Activated CD8-positive, alpha-beta memory T cell treated with anti-CD3 and anti-CD28 coated beads, Interleukin-2, amount 50 U/mL, for 1 hour (primary cell): ENCODE data around the gene PICK1.
"Not testable (repeated sequence)": the region's sequence is repeated elsewhere in the genome, so short reads cannot be mapped to it uniquely, and the experiment has no call there.

Experiments used
- DNase-seq: peaks from one replicate; pipeline ENCODE4 v3.0.0-alpha.2; 2020; ENCODE audit errors: extremely low read depth

Gene PICK1

DNA sequence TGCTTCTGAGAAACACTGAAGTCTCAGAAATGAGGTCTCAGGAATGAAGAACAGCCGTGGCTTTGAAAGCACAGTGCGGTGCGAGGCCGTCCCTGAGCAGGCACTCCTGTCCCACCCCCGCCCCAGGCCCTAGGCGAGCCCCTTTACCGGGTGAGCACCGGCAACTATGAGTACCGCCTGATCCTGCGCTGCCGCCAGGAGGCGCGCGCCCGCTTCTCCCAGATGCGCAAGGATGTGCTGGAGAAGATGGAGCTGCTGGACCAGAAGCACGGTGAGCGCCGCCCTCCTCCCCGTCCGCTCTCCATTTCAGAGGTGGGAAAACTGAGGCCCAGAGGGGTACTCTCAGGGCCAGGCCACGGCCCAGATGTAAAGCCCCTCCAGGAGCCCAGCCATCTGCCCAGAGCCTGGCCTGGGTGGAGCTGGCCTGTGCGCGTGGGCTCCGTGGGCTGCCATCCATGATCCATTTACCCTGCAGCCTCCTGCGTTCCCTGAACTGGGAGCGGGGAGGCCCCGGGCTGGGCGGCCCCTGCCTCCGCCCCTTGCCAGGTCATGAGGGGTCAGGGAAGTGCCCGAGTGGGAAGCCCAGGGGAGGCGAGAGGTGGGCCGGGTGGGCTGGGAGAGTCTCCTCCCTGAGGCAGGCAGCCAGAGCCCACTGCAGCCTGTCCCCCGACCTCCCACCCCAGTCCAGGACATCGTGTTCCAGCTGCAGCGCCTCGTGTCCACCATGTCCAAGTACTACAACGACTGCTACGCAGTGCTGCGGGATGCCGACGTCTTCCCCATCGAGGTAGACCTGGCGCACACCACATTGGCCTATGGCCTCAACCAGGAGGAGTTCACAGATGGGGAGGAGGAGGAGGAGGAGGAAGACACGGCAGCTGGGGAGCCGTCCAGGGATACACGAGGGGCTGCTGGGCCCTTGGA, 17.2 kb downstream of the PICK1 start:
- DNase-seq = no peak

DNA sequence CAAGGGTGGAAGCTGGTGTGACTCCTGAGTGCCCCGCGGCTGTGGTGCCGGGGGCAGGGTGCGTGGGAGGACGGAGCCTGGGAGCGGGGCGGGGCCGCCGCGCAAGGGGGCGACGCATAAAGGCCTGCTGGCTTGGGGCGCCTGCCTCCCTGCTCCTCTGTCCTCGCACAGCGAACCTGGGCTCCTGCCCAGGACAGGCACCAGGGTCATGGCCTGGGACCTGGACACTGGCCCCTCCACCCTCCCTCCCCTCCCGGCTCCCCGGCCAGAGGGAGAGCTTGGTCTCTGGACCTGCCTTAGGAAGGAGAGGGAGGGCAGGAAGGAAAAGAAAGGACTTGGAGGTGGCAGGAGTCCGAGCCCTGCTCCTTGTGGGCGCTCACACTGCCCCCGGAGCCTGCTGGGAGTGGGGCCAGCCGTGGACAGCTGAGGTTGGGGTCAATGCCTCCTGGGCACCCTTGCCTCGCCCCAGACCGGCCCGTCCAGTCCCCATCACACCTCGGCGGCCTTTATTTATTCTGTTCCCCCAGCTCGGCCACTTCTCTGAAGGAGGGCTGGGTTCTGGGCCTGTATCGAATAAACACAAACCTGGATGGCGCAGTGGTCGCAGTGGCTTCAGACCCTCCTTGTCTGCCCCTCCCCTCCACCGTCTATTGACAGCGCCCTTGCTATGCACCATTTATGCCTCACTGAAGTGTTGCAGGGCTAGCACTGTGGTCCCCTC, 18.1 kb downstream of the PICK1 start:
- no peak for DNase-seq

DNA sequence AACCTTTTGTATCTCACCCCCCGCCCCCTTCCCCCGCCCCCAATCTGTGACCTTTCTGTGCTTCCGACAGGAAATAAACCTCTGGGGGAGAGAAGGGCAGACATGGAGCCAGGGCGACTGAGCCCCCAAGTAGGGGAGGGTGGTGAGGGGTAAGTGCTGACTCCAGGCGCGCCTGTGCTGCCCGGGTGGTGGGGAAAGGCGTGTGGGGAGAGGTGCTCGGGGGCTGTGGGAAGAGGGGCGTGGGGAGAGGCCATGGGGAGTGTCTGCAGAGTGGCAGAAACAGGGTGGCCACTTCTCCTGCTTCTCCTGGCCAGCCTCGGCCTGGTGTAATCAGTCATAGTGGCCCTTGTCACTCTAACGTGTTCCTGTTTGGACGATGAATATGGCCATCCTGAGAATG, 18.8 kb downstream of the PICK1 start:
- no peak for DNase-seq

DNA sequence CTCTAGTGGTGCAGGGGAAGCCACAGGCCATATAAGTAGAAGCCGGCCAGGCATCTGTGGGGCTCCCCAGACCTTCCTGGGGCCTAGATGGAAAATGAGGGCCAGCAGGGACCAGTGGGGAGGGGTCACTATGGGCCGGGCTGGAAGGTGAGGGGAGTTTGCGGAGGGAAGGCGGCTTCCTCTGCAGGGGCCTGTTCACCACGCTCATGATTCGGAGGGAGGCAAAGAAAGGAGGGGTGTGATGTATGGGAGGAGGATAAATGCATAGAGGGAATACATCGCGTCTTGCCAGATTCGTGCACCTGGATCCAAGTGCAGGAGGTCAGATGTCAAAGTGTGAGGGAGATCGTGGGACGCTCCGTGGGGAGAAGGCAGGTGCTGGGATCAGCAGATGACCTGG, 19.9 kb downstream of the PICK1 start:
- no peak for DNase-seq

DNA sequence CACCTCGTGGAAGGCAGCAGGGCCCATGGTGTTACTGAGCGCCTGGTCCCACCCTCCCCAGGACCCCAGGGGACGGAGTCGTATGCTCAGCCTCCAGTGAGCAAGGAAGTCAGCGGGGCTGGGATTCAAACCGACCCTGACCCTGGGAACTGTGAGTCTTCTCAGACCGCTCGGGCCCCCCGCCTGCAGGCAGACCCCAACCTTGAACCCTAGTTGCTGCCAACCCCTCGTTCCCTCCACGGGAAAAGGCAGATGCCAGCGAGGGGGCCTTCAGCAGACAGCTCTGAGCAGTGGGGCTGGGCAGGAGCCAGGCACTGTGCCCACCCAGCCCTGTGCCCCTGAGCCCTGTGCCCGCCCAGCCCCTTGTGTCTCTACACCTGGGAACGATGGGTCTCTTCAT, 20.4 kb downstream of the PICK1 start:
- DNase-seq = no peak

DNA sequence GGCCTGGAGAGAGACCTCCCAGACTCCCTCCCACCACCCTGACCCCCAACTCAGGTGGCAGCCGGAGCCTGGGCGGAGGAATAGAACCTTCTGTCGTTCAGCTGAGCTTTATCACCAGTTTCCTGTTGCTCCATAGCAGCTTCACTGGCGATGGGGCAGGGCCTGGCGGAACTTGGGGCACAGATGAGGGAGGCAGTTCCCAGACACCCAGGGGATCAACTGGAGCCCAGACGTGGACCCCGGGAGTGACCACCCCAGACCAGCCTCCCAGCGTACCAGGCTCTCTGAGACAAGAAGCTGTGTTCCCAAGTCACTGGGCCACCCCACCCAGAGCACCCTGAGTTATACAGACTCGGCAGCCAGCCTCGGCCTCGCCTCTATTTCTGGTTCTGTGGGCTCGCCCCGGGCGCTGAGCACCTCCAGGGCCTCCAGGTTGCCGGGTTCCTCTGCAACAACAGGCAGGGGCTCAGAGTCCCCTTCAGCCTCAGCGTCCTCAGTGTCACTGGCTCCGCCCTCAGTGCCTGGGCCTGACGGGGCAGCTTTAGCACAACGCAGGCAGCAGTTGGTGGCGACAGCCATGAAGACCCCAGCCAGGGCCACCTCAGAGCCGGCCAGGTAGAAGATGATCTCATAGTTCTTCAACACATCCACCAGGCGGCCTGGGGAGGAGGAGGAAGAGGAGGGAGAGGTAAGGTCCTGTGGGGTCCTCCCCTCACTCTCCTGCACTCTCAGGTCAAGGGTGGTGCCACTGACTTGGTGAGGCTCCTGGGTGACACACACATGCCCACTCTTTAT, 21.0 kb downstream of the PICK1 start:
- DNase-seq = no peak

DNA sequence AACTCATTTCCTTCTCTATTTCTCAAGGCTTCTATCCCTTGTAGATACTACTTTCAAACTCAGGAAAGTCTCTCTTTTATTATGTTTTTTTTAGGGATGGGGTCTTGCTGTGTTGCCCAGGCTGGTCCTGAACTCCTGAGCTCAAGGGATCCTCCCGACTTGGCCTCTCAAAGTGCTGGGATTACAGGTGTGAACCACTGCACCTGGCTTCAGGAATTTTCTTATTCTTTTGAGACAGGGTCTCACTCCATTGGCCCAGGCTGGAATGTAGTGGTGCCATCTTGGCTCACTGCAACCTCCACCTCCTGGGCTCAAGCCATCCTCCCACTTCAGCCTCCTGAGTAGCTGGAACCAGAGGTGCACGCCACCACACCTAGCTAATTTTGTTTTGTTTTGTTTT, 22.0 kb downstream of the PICK1 start:
- not testable (repeated sequence) for DNase-seq

DNA sequence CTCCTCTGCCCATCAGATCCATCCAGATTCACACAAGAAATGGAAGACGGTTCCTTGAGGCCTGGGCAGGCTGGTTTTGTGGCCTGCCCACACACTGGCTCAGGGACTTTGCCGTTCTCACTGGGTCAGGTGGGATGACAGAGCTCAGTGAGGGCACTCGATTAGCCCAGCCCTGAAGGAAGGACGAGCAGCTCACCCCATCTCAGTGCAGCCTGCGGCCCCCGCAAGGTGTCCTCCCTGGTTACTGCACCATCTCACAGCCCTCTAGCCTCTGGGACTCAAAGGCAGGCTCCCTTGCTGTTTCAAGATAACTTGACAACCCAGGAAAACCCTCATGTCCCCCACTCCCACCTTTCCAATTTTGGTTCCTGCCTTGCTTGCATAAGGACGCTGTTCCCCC, 22.6 kb downstream of the PICK1 start:
- no peak for DNase-seq

DNA sequence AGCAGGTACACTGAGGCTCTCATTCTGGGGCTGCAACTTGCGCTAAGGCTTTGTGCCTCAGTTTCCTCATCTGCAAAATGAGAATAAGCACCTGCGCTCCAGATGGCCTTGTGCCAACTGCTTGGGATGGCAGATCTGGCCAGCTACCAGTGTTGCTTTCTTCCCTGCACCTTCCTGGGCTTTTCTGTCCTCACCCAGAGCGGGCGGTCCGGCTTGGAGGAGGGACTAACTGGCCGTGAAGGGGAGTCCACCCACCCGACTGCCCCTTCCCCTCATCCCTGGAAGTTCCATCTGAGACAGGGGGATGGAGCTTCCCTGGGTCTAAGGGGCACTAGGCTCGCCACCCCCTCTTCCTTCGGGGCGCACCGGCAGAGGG, 23.3 kb downstream of the PICK1 start:
- no peak for DNase-seq

DNA sequence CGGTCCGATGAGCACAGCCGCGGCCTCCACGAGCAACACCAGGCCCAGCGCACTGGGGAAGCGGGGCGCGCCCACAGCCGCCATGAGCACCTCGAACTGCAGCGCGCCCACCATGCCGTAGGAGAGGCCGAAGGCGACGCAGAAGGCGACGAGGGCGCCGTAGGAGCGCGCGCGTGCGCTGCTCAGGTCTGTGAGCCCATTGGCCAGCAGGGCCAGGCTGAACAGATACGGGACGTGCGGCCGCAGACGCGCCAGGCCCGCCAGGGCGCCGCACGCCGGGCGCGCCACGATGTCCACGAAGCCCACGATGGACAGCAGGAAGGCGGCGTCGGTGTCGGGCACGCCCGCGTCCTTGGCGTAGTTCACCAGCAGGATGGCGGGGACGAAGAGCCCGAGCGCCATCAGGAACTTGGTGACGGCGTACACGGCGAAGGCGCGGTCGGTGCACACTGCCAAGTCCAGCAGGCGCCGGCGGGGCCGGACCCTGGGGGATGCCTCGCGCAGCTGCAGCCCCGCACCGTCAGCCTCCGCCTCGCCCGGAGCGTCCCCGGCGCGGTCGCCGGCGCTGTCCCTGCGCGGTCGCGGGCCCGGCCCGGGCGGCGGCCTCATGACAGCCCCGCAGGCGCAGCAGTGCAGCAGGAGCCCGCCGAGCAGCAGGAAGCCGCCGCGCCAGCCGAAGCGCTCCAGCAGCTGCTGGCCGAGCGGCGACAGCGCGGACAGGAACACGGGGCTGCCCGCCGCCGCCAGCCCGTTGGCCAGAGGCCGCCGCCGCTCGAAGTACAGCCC, 23.8 kb downstream of the PICK1 start:
- DNase-seq = no peak

DNA sequence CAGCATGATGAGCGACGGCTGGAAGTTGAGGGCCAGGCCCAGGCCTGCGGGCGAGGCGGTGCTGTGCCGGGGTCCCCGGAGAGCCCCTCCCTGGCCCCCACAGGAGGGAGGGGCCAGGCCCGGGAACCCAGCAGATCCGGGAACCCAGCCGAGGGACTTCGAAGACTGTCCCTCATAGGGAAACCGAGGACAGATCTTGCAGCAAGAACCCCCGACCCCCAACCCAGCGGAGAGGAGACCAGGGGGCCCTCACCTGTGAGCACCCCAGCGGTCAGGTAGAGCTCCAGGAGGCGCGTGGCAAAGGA, 24.4 kb downstream of the PICK1 start:
- DNase-seq = no peak

DNA sequence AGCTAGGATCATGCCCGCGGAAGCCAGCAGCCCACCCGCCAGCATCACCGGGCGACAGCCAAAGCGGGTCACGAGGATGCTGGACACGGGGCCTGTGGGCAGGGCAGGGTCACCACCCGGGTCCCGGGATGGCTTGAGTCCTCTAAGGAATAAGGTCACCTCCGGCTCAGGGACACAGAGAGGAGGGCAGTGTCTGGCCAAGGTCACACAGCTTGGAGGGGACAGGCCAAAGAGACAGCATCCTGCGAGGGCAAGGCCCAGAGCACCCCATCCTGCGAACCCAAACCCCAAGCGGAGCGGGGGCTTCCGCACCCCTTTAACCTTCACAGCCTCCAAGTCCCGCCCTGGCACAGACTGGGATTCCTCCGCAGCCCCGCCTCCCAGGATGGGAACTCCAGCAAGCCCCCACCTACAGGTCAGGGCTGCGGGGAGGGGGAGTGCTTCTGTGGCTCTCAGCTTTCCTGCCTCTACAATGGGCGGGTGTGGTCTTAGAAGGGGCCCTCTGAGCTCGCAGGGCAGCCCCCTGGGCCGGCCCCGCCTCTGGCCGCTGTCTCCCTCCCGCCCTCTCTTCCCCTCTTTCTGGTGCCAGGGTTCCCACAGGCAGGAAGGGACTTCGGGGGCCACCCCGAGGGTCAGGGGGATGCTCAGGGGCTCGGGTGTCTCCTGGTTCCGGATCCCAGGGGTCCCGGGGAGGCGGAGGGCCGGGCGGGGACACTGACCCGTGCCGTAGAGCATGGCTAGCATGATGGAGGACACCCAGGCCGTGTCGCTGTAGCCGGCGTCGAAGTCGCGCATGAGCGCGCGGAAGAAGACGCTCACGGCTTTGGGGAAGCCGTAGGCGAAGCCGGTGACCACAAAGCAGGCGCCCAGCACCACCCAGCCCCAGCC, 25.0 kb downstream of the PICK1 start:
- DNase-seq = no peak

DNA sequence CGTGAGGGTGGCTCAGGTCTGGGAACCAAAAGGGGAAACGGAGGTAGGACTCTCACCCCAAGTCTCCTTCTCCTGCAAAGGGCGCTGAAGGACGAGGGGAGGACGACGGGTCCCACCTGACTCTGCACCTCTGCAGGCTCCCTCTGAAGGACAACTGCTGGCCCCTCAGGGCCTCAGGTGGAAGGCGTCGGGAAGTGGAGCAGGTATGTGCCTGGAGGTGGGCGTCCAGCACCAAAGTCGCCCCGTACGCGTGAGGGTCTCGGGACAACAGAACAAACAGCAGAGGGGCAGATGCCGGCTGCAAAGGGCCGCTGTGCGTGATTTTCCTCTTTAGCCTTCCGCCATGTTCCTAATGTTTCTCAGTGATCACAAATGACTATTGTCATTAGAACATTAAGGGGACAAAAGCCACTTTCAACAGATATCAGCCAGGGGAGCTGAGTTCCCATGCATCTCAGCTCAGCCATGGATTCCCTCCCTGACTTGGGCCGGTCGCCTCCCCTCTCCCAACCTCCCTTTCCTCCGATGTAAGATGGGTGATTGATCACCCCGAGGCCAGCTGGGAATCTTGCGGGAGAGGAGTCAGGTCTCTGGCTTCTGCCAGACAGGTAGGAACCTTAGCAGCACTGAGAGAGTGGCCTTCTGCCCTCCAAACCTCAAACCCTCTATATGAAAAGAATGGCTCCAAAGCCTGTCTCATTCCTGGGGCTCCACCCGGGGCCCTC, 25.9 kb downstream of the PICK1 start:
- no peak for DNase-seq

DNA sequence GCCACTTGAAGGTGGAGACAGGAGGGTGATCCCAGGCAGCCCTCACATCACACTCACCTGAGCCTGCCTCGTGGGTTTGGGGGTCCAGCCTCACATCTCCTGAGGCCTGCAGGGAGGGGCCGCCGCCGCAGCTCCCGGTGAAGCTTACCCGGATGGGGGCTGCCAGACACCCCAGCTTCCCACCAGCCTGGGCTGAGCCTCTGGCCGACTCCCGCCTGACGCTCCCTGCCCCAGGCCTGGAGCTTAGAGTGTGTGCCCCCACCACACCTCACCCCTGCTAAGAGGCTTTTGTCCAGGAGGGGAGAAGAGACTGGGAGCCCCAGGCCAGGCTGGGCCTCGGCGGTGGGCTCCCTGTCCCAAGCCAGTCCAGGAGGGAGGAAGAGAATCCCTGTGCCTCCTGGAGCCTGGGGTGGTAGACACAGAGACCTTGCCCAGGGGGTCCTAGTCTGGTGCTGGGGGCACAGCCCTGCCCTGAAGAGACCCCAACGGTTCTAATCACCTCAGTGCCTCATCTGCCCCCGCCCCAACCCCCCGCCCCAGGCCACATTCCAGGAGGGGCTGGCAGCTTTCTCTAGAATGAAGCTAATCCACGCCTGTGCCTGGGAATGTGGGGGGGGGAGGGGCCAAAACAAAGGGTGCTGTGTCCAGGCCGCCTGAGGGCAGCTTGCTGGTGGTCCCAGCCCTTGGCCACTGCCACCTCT, 26.9 kb downstream of the PICK1 start, which contains the start of gene SLC16A8:
Gene SLC16A8 (minus strand): TSS at position 254 of the 701 bp plus-strand sequence. CDS start 1,311 bp downstream, outside the sequence.
- no peak for DNase-seq

DNA sequence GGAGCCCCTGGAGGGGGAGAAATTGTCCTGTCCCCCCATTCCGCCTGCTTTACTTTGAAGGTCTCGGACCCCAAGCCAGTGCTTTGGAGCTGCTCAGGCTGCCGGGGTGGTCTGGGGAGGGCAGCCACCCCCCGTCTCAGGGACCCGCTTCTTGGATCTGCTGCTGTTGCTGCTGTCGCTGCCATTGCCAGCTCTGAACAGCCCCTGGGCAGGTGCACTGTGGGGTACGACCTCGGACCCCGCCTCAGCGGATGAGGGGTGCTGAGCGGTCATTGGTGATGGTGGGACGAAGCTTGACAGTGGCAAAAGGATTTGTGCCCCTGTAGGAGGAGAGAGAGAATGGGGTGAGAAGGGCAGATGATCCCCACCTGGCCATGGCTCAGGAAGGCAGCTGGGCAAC, 27.9 kb downstream of the PICK1 start:
- no peak for DNase-seq

DNA sequence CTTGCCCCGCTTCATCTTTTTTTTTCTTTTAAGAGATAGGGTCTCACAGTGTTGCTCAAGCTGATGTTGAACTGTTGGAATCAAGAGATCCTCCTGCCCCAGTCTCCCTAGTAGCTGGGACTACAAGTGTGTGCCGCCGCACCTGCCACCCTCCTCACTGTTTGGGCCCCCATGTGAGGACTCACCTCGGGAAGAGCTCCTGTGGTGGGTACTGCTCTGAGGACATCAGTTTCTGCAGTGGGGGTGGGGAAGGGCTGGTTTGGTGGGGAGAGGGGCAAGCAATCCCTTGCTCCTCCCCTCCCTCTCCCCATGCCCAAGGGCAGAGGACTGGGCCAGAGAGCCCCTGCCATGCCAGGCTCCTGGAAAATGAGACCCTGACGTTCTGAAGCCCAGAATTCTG, 28.3 kb downstream of the PICK1 start:
- DNase-seq = no peak

DNA sequence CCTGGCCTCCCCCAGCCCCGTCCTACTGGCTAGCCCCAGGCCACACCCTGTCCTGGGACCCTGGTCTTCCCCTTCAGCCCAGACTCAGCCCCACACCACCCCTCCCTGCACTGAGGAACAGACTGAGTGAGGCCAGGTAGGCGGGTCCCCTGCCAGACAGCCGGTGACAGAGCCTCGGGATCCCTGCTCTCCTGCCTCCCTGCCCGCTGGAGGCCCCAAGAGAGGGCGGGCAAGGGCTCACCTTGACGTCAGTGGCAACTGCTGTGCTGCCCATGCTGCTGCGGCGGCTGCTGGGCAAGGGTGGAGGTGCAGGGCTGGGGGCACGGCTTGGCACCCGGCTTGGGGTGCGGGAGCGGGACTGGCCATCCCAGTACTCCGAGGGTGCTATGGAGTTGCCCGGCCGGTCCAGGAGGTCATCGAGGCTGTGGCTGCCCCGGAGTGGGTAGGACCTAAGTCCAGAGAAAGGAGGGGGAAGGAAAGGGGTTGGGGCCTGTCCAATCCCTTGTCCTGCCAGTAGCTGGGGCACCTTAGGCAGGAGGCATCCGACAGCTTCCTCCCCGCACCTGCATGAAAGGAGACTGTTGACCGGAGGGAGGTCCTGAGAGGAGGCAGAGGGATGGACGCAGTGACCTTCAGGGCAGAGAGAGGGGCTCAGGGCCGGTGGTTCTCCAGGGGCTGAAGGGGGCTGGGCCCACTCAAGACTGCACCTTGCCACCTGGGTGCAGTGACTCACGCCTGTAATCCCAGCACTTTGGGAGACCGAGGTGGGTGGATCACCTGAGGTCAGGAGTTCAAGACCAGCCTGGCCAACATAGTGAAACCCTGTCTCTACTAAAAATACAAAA, 29.0 kb downstream of the PICK1 start:
- DNase-seq = no peak

DNA sequence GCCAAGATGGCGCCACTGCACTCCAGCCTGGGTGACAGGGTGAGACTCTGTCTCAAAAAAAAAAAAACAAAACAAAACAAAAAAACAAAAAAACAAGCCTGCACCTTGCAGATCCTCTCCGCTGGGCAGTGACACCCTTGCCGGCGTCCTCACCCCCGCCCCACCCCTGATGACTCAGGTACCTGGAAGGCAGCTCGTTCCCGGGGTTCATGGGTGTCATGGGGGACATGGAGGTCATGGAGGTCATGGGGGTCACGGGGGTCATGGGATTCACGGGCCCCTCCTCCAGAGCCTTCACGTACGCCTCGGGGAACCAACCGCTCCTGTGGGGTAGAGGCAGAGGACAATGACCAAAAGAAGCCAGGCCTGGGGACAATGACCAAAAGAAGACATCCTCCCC, 29.7 kb downstream of the PICK1 start:
- DNase-seq = no peak
